SU-DHL-6 (cell line): ENCODE measurements around the gene KCNE4.

Experiments
- H2AFZ ChIP-seq: fragments of 200-600 bp; sonication (generic); 2 replicates; pipeline ENCODE4 v1.6.1; 2014; ENCODE audit warnings: low read depth, mild to moderate bottlenecking, moderate library complexity, mixed read lengths, antibody characterized with exemption, low read length; ENCODE audit not compliant: severe bottlenecking
- H3F3A ChIP-seq: fragments of 200-600 bp; shearing (Covaris generic); 2 replicates; pipeline ENCODE4 v1.6.0; 2016; ENCODE audit warnings: antibody characterized with exemption, mild to moderate bottlenecking; ENCODE audit not compliant: insufficient read depth
- H3K27ac ChIP-seq: fragments of 200-600 bp; sonication (generic); 2 replicates; pipeline ENCODE4 v1.5.1; 2016; ENCODE audit warnings: low read depth, mild to moderate bottlenecking, low read length, moderate library complexity, mixed read lengths
- H3K27me3 ChIP-seq: fragments of 200-600 bp; sonication (generic), shearing (Covaris generic); 2 replicates; pipeline ENCODE4 v1.6.0; 2014; ENCODE audit warnings: mild to moderate bottlenecking, low read length
- H3K36me3 ChIP-seq: fragments of 200-600 bp; sonication (generic); 2 replicates; pipeline ENCODE4 v1.6.1; 2014; ENCODE audit warnings: mild to moderate bottlenecking, low read length, mixed read lengths
- H3K4me2 ChIP-seq: fragments of 300-600, 200-600 bp; shearing (Covaris generic), sonication (generic); 2 replicates; pipeline ENCODE4 v1.6.0; 2014; ENCODE audit warnings: low read length, low read depth, mild to moderate bottlenecking; ENCODE audit not compliant: poor library complexity, severe bottlenecking
- H3K4me3 ChIP-seq: fragments of 200-600 bp; sonication (generic); 2 replicates; pipeline ENCODE4 v1.5.1; 2014; ENCODE audit warnings: antibody characterized with exemption, low read length, mild to moderate bottlenecking, mixed read lengths; ENCODE audit not compliant: insufficient read depth, poor library complexity, severe bottlenecking
- H3K79me2 ChIP-seq: fragments of 200-600 bp; sonication (generic); 2 replicates; pipeline ENCODE4 v1.6.1; 2014; ENCODE audit warnings: mild to moderate bottlenecking, low read length, moderate library complexity; ENCODE audit not compliant: insufficient read depth
- H3K9ac ChIP-seq: fragments of 200-600 bp; sonication (generic); 2 replicates; pipeline ENCODE4 v1.7.0; 2014; ENCODE audit warnings: mild to moderate bottlenecking, low read length
- H3K9me2 ChIP-seq: fragments of 200-600 bp; sonication (generic); replicated peaks from 2 replicates; pipeline ENCODE4 v1.6.1; 2014; ENCODE audit warnings: low read length; ENCODE audit not compliant: insufficient read depth
- H3K9me3 ChIP-seq: fragments of 200-600 bp; sonication (generic); 2 replicates; pipeline ENCODE4 v1.6.1; 2014; ENCODE audit warnings: low read length, mixed read lengths; ENCODE audit not compliant: insufficient read depth
- H4K20me1 ChIP-seq: fragments of 200-600 bp; sonication (generic); 2 replicates; pipeline ENCODE4 v1.6.1; 2014; ENCODE audit warnings: low read depth, mild to moderate bottlenecking, antibody characterized with exemption, low read length, moderate library complexity, mixed read lengths
- EZH2phosphoT487 ChIP-seq: fragments of 200-600 bp; sonication (generic), shearing (Covaris generic); conservative IDR thresholded peaks from 2 replicates; pipeline ENCODE4 v1.6.1; 2018; ENCODE audit warnings: mild to moderate bottlenecking, antibody characterized with exemption, low read length, moderate library complexity, mixed read lengths
- TF ChIP-seq, protein P1 (sequence below): fragments of 200-600 bp; sonication (generic); IDR thresholded peaks from one replicate; pipeline ENCODE4 v1.5.1; 2017; ENCODE audit warnings: antibody characterized with exemption, mild to moderate bottlenecking, low read length, moderate library complexity; ENCODE audit not compliant: insufficient read depth, poor library complexity, severe bottlenecking

Gene KCNE4

DNA sequence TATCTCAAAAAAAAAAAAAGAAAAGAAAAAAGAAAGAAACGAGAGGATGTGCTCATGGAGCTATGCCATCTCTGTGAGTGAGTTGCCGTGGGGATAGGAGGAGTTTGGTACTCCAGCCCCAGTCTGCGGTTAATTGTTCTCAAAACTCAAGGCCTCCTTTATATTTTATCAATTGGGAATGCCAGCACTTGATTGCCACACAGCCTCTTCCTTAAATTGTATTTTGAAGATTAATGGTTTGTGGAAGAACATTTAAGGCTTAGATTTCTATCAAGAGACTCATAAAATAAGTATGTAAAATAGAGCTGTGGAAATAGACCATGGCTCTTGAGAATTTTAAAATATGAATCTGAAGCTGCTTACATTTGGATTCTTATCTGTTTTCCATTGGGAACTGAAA is 29.8 kb downstream of the KCNE4 start:
- Histone ChIP-seq H4K20me1 (no peaks in the 10 kb centered on the region), H3K36me3 (no peaks in the 10 kb centered on the region), H2AFZ (no peak overlapping the region), H3K79me2 (no peaks in the 10 kb centered on the region), H3K27me3 (no peaks in the 10 kb centered on the region), H3F3A (no peaks in the 10 kb centered on the region), H3K27ac (no peak overlapping the region), H3K4me2 (no peak overlapping the region), H3K9me2 (no peaks in the 10 kb centered on the region), H3K9ac (no peak overlapping the region), H3K4me3 (no peak overlapping the region), H3K9me3 (no peaks in the 10 kb centered on the region)
- TF ChIP-seq, protein P1, sequence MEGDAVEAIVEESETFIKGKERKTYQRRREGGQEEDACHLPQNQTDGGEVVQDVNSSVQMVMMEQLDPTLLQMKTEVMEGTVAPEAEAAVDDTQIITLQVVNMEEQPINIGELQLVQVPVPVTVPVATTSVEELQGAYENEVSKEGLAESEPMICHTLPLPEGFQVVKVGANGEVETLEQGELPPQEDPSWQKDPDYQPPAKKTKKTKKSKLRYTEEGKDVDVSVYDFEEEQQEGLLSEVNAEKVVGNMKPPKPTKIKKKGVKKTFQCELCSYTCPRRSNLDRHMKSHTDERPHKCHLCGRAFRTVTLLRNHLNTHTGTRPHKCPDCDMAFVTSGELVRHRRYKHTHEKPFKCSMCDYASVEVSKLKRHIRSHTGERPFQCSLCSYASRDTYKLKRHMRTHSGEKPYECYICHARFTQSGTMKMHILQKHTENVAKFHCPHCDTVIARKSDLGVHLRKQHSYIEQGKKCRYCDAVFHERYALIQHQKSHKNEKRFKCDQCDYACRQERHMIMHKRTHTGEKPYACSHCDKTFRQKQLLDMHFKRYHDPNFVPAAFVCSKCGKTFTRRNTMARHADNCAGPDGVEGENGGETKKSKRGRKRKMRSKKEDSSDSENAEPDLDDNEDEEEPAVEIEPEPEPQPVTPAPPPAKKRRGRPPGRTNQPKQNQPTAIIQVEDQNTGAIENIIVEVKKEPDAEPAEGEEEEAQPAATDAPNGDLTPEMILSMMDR: no peak
- no peak for TF ChIP-seq EZH2phosphoT487

DNA sequence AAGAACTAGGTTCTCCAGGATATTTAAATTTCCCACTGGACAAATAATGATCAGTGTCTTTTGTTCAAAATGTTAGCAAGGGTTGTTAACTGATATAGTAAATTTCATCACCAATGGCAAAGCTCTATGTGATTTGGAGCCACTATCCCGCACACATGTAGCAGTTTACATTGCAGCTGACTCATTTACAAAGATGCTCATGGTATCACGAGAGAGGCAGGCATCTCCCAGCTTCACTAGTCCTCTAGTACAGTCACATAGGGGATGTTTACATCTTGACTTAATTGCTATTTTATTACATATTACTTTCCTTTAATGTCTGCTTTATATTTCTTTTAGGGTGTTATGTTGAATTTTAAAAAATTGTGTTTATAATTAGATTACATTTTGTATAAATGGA is 30.7 kb downstream of the KCNE4 start:
- no peaks in the 10 kb centered on the region for H3K9me3 ChIP-seq
- H3K27ac ChIP-seq: no peak overlapping the region
- TF ChIP-seq, protein P1: no peak
- TF ChIP-seq EZH2phosphoT487: no peak
- no peaks in the 10 kb centered on the region for H4K20me1 ChIP-seq
- no peak overlapping the region for H2AFZ ChIP-seq
- H3K9ac ChIP-seq: no peak overlapping the region
- H3K36me3 ChIP-seq: no peaks in the 10 kb centered on the region
- no peaks in the 10 kb centered on the region for H3K79me2 ChIP-seq
- no peak overlapping the region for H3K4me2 ChIP-seq
- no peaks in the 10 kb centered on the region for H3K27me3 ChIP-seq
- H3F3A ChIP-seq: no peaks in the 10 kb centered on the region
- H3K4me3 ChIP-seq: no peak overlapping the region
- no peaks in the 10 kb centered on the region for H3K9me2 ChIP-seq

DNA sequence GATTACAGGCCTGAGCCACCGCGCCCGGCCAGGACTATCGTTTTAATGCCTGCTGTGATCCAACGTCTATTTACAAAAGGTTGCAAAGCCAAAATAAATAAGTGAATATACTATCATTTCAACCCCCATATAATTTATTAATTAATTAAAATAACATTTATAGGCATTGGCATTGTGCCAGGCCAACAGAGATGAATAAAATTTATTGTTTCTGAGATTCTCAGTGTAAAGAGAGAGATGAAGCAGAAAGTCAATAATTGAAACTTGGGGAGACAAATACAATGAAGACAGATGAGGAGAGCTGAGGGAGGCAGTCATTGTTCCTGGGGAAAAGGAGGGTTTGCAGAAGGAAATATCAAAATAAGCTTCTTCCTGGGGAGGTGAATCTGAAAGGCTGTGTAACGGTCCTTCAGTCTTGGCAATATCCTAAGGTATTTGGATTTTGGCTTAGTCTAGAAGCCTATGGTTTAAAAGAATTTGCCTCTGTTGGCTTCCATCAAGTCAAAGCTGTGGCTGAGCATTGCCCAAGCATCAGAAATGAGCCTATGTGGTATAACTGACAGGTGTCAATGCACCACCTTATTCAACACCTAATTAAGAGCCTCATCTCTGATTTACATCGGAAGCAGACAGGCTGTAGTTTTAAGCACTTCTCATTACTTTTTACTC is 31.5 kb downstream of the KCNE4 start:
- no peaks in the 10 kb centered on the region for H3F3A ChIP-seq
- H3K4me3 ChIP-seq: no peak overlapping the region
- H3K27me3 ChIP-seq: no peaks in the 10 kb centered on the region
- H3K9me3 ChIP-seq: no peaks in the 10 kb centered on the region
- H3K4me2 ChIP-seq: no peak overlapping the region
- H3K9me2 ChIP-seq: no peaks in the 10 kb centered on the region
- H3K9ac ChIP-seq: no peak overlapping the region
- H4K20me1 ChIP-seq: no peaks in the 10 kb centered on the region
- H3K36me3 ChIP-seq: no peaks in the 10 kb centered on the region
- no peak overlapping the region for H2AFZ ChIP-seq
- H3K27ac ChIP-seq: no peak overlapping the region
- no peak for TF ChIP-seq EZH2phosphoT487
- TF ChIP-seq, protein P1: no peak
- no peaks in the 10 kb centered on the region for H3K79me2 ChIP-seq
